GM20000 (cell line): ENCODE data around the gene OLFM2.
"Not testable (repeated sequence)": the region's sequence is repeated elsewhere in the genome, so short reads cannot be mapped to it uniquely, and the experiment has no call there.

Experiments
- DNase-seq: peaks from one replicate; pipeline ENCODE4 v3.0.0; 2012; ENCODE audit warnings: low spot score
- CTCF ChIP-seq: IDR thresholded peaks from 2 replicates; pipeline ENCODE4 v1.5.1; 2012; ENCODE audit warnings: mild to moderate bottlenecking, control low read depth; ENCODE audit errors: extremely low read depth, missing control alignments

OLFM2 gene

GRCh38 chr19:9932835-9933234 is 3.5 kb downstream of the OLFM2 start:
- no peak for DNase-seq
- no peak for TF ChIP-seq CTCF

- no peak for DNase-seq
- no peak for TF ChIP-seq CTCF
Observed at GRCh38 chr19:9931629-9932028, 4.7 kb downstream of the OLFM2 start.

- TF ChIP-seq CTCF = no peak
- no peak for DNase-seq
Observed at GRCh38 chr19:9923440-9923839, 12.9 kb downstream of the OLFM2 start.

- DNase-seq = not testable (repeated sequence)
Observed at GRCh38 chr19:9922782-9923379, 13.4 kb downstream of the OLFM2 start.

GRCh38 chr19:9917321-9917720 is 19.0 kb downstream of the OLFM2 start:
- TF ChIP-seq CTCF = no peak
- no peak for DNase-seq

GRCh38 chr19:9916719-9917118 is 19.6 kb downstream of the OLFM2 start:
- DNase-seq = no peak
- no peak for TF ChIP-seq CTCF

GRCh38 chr19:9914315-9915207 is 21.8 kb downstream of the OLFM2 start:
- peak; percentile 89 for DNase-seq
- peak; percentile 65 for TF ChIP-seq CTCF

- no peak for TF ChIP-seq CTCF
- no peak for DNase-seq
Observed at GRCh38 chr19:9914001-9914314, 22.4 kb downstream of the OLFM2 start.
